ENCODE results near the gene NMNAT2. TPM values are rescaled to one million over a fixed set of nuclear protein-coding genes. Genes with fewer than 3 reads are reported as not detected.
A peak's percentile ranks its signal among the peaks of the same experiment; 100 is the strongest.

The NMNAT2 gene
- 11.4 and 11.5 TPM in 2 replicates for total RNA-seq (2021)
- long read RNA-seq, full-length matches to known transcripts = 30 of 35 reads
- long read RNA-seq, partial matches to known transcripts = 2 of 35 reads
- long read RNA-seq, other reads (novel, unspliced or antisense) = 3 of 35 reads

- H3K79me2 ChIP-seq (ENCODE audit: insufficient read depth, low read length) = no peaks in the 10 kb centered on the region
- H3K4ac ChIP-seq (ENCODE audit: low read depth, low read length) = no peak within 1 kb of the TSS
- peak within 1 kb of the TSS; percentile 47 to 89 (median 47); a peak in 5 of 7 replicates for H3K27ac Mint-ChIP-seq
- no peak within 1 kb of the TSS for H2BK5ac ChIP-seq (ENCODE audit: insufficient read length, low read length)
- H4K20me1 ChIP-seq (ENCODE audit: control insufficient read depth, insufficient read depth, insufficient read length) = no peaks in the 10 kb centered on the region
- H3K9ac ChIP-seq (ENCODE audit: extremely low read depth, insufficient read length, low read length) = no peak within 1 kb of the TSS
- H2BK20ac ChIP-seq (ENCODE audit: low read depth, low read length, poor library complexity, severe bottlenecking) = no peak within 1 kb of the TSS
- H3K23me2 ChIP-seq (ENCODE audit: insufficient read length, low read depth, low read length, poor library complexity, severe bottlenecking) = peaks cover 14% of the 10 kb centered on the region
- H2BK120ac ChIP-seq (ENCODE audit: low read depth, low read length, poor library complexity, severe bottlenecking) = no peak within 1 kb of the TSS
- no peaks in the 10 kb centered on the region; the same call in 1 of the 2 replicates for H3K4me1 ChIP-seq (ENCODE audit: insufficient read depth, low read length)
- H2AFZ ChIP-seq (ENCODE audit: low read length) = peak within 1 kb of the TSS; percentile 58
- peak within 1 kb of the TSS; percentile 86 to 94 for H3K4me3 Mint-ChIP-seq
- H3K4me1 Mint-ChIP-seq = peaks cover 37 to 38% of the 10 kb centered on the region in 2 experiments
- no peaks in the 10 kb centered on the region for H3K9me3 Mint-ChIP-seq
- no peak within 1 kb of the TSS for H4K91ac ChIP-seq (ENCODE audit: insufficient read length, low read depth, low read length)
- no peak within 1 kb of the TSS for H3K23ac ChIP-seq (ENCODE audit: insufficient read length, low read depth, low read length)
- H2BK12ac ChIP-seq (ENCODE audit: insufficient read length, low read depth, low read length) = no peak within 1 kb of the TSS
- no peak within 1 kb of the TSS for H3T11ph ChIP-seq (ENCODE audit: low read length)
- no peak within 1 kb of the TSS for H3K56ac ChIP-seq (ENCODE audit: insufficient read length, low read depth, low read length)
- H3K14ac ChIP-seq (ENCODE audit: insufficient read depth, low read length) = no peak within 1 kb of the TSS
- no peak within 1 kb of the TSS for H2AK5ac ChIP-seq (ENCODE audit: insufficient read length, low read length)
- no peak within 1 kb of the TSS for H3K18ac ChIP-seq (ENCODE audit: insufficient read length, low read depth, low read length)
- no peak within 1 kb of the TSS for H3K27ac ChIP-seq (ENCODE audit: insufficient read length, low read depth, low read length)
- peak; percentile 80 for DNase-seq
- no peak within 1 kb of the TSS for H4K8ac ChIP-seq (replicated peaks; ENCODE audit: insufficient read length, low read depth, low read length)
- no peak within 1 kb of the TSS for H2BK15ac ChIP-seq (ENCODE audit: low read depth, low read length)
- no CpG with 5 or more reads among the region's 45 CpGs for WGBS (ENCODE audit: extremely low coverage, insufficient read length, low lambda C conversion rate)
- H3K36me3 Mint-ChIP-seq (ENCODE audit: insufficient read depth in 1 of 3, low read depth in 3 of 3) = no peaks in the 10 kb centered on the region
- TF ChIP-seq CTCF (conservative IDR thresholded peaks at IDR 0.05) = no peak
- H3K4me2 ChIP-seq (ENCODE audit: insufficient read depth, insufficient read length, low read length) = peak within 1 kb of the TSS; percentile 63
- no peaks in the 10 kb centered on the region; the same call in 1 of the 2 replicates for H3K27me3 ChIP-seq (ENCODE audit: insufficient read depth, low read length)
- H3K79me1 ChIP-seq (ENCODE audit: insufficient read depth, low read depth, low read length, poor library complexity, severe bottlenecking) = no peaks in the 10 kb centered on the region
- H4K5ac ChIP-seq (ENCODE audit: insufficient read length, low read depth, low read length) = no peak within 1 kb of the TSS
- no peaks in the 10 kb centered on the region for H3K9me3 ChIP-seq (ENCODE audit: control insufficient read depth, low read depth, low read length)
- H3K27me3 Mint-ChIP-seq (ENCODE audit: low read depth) = peaks cover 41% of the 10 kb centered on the region
Observed at GRCh38 chr1:183417772-183418491, at the start of gene NMNAT2. NMNAT2 (minus strand) TSS chr1:183418380; CDS start chr1:183418267, 113 bp downstream.
